GM19238 (cell line): Measurements from ENCODE around the gene ABCG4.
"Not testable (repeated sequence)": the region's sequence is repeated elsewhere in the genome, so short reads cannot be mapped to it uniquely, and the experiment has no call there.

Experiments used
- DNase-seq: peaks from one replicate; pipeline ENCODE4 v3.0.0; 2011; ENCODE audit warnings: low spot score; ENCODE audit not compliant: insufficient read length

Gene ABCG4

GRCh38 chr11:119180729-119181676 is 32.2 kb downstream of the ABCG4 start:
- no peak for DNase-seq

GRCh38 chr11:119181677-119182412 is 33.0 kb downstream of the ABCG4 start:
- DNase-seq = no peak

DNA sequence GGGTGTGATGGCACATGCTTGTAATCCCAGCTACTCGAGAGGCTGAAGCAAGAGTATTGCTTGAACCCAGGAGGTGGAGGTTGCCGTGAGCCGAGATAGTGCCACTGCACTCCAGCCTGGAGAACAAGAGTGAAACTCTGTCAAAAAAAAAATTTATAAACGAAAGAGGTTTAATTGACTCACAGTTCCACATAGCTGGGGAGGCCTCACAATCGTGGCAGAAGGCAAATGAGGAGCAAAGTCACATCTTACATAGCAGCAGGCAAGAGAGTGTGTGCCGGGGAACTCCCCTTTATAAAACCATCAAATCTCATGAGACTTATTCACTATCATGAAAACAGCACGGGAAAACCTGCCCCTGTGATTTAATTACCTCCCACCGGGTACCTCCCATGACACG is 35.5 kb downstream of the ABCG4 start:
- not testable (repeated sequence) for DNase-seq

DNA sequence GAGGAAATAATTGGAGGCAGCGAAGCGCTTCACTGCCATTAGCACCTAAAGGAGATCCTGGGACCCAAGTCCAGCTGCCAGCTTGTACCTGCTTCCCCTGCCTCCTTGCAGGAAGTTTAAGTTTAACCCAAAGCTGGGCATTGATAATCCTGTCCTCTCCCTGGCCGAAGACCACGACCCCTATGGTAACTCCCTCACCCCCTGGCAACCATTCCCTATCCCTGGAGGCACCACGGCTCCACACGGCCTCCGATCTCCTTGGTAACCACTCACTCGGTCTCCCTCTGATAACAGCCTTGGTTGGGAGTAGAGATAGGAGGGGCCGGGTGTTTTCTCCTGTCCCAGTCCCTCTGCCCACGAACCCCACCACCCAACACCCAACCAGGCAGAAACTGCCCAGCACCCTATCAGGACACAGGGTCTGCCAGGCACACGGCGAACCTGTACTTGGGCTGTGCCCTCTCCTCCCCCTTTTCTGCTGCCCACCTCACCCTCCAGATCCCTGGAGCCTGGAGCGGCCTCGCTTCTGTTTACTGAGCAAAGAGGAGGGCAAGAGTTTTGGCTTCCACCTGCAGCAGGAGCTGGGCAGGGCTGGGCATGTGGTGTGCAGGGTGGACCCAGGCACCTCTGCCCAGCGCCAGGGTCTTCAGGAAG is 37.3 kb downstream of the ABCG4 start:
- DNase-seq = no peak

- no peak for DNase-seq
These were observed 38.5 kb downstream of the ABCG4 start for GRCh38 chr11:119187123-119187892.

DNA sequence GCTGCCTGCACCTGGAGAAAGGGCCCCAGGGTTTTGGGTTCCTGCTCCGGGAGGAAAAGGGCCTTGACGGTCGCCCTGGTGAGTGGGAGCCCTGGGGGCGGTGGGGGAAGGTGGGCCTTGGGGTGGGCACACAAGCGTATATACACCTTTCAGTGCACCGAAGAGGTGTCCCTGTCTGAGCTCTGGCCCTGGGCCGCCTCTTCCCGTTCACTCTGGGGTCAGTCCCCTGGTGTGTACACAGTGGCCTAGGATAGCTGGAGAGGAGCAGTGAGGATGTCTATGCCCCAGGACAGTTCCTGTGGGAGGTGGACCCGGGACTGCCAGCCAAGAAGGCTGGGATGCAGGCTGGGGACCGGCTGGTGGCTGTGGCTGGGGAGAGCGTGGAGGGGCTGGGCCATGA is 39.2 kb downstream of the ABCG4 start:
- DNase-seq = no peak

DNA sequence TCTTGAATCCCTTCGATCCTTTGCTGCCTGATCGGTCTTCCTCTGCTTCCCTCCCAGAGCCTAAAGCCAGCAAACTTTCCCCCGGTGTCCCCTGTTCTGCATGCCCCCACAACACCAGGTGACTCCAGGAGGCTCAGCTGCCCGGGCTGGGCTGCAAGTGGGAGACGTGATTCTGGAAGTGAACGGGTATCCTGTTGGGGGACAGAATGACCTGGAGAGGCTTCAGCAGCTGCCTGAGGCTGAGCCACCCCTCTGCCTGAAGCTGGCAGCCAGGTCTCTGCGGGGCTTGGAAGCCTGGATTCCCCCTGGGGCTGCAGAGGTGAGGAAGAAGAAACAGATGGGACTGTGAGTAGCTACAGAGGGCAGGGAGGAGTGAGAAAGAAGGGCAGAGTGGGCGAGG is 40.0 kb downstream of the ABCG4 start:
- DNase-seq = no peak

DNA sequence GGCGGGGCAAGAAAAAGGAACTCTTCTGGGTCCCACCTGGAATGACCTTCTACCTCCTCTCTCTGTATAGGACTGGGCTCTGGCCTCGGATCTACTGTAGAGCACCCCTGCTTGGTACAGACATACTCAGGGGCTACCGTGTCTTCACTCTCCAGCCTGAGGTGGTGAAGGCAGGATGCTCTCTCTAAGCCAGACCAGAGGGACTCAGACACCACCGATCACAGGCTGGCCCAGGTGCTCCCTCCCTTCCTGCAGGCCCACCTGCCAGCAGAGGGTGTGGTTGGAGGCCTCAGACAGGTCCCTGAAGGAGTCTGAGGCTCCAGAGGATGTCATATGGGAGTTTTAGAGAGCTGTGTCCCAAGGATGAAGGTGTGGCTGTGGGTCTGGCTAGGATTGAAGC is 40.5 kb downstream of the ABCG4 start:
- no peak for DNase-seq

DNA sequence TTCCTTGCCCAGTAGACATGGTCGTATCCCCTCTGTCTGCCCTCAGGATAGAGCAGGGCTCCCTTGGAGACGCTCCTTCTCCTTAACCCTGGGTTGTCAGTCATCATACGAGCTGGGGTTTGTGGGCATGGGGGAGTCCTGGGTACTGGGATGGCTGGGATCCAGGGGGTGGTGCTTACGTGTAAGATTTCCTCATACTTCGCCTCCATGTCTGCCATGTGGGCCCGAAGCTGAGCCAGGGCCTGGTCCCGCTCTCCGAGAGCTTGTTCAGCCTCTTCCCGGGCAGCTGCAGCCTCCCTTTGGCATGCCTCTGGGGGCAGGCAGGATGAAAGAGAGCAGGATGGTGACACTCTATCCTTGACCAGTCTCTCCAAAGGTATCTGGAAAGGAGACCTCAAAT is 41.7 kb downstream of the ABCG4 start:
- DNase-seq = no peak

- not testable (repeated sequence) for DNase-seq
These were observed 42.4 kb downstream of the ABCG4 start for GRCh38 chr11:119191265-119191664.

- DNase-seq = no peak
These were observed 43.3 kb downstream of the ABCG4 start for GRCh38 chr11:119192111-119192510.

- no peak for DNase-seq
These were observed 44.1 kb downstream of the ABCG4 start for GRCh38 chr11:119193001-119193400.

DNA sequence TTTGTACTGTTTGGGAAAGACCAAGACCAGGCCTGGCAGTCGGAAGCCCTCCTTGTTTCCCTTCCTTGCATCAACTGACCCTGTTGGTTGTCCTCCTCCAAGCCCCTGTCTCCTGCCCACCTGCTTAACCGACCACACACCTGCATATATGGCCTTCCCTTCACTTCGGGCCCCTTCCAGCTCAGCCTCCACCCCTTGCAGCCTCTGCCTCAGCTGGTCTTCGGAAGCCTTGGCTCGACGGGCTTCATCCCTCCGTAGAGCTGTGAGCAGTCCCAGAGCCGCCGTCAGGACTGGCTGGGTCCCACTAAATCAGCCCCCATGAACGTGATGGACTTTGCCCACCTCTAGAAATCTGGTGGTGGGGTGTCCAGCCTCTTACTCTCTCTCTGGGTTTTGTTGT is 44.8 kb downstream of the ABCG4 start:
- DNase-seq = no peak

DNA sequence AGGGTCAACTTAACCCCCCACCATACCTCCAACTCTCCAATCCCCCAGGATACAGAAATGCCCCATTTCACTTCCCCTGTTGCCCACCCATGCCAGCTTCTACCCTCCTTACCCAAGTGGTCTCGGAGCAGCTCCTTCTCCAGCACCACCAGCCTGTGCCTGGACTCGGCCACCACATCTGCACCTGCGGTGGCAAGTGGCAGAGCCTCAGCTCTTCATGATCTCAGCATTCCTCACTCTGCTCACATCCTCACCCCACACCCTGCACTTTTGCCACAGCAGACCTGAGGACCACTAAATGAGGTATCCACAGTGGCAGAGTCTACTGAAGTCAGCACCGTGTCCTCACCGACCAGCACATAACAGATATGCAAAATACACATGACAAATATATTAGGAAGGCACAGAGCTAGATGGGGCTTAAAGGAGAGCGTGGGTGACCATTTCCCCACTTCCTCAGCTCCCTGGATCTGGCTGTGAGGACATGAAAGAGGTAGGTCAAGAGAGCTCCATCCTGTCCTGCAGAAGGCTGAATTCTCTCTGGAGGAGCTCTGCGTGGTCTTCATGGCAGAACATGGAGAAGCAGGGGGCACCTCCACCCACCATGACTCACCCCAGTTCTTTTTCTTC is 46.1 kb downstream of the ABCG4 start:
- no peak for DNase-seq

GRCh38 chr11:119195680-119196079 is 46.8 kb downstream of the ABCG4 start:
- DNase-seq = no peak

GRCh38 chr11:119196833-119197483 is 48.1 kb downstream of the ABCG4 start:
- peak; percentile 70 for DNase-seq

GRCh38 chr11:119198925-119199324 is 50.1 kb downstream of the ABCG4 start:
- DNase-seq = no peak

- not testable (repeated sequence) for DNase-seq
These were observed 52.4 kb downstream of the ABCG4 start for GRCh38 chr11:119201236-119201635.

GRCh38 chr11:119202554-119202953 is 53.7 kb downstream of the ABCG4 start:
- DNase-seq = no peak

GRCh38 chr11:119204066-119204465 is 55.2 kb downstream of the ABCG4 start:
- DNase-seq = no peak
